Body of pancreas (tissue), 4 donors: ENCODE results near the gene SORL1.

ENCODE experiments used
- POLR2A ChIP-seq, 3 donors: fragments of 450-650 bp; IDR thresholded peaks; one replicate each; pipeline ENCODE4 v1.6.1; 2016; ENCODE audit warnings: antibody characterized with exemption in 3 of 3, mild to moderate bottlenecking in 2 of 3
- TF ChIP-seq, protein P1 (sequence below), 7 experiments: fragments of 450-650 bp in 4 of 7; fragments of 200-600 bp in 3 of 7; sonication (generic) in 3 of 7; IDR thresholded peaks; one replicate each; pipeline ENCODE4 v1.5.1; 2016 to 2019; ENCODE audit warnings: antibody characterized with exemption in 7 of 7

- TF ChIP-seq, protein P1, sequence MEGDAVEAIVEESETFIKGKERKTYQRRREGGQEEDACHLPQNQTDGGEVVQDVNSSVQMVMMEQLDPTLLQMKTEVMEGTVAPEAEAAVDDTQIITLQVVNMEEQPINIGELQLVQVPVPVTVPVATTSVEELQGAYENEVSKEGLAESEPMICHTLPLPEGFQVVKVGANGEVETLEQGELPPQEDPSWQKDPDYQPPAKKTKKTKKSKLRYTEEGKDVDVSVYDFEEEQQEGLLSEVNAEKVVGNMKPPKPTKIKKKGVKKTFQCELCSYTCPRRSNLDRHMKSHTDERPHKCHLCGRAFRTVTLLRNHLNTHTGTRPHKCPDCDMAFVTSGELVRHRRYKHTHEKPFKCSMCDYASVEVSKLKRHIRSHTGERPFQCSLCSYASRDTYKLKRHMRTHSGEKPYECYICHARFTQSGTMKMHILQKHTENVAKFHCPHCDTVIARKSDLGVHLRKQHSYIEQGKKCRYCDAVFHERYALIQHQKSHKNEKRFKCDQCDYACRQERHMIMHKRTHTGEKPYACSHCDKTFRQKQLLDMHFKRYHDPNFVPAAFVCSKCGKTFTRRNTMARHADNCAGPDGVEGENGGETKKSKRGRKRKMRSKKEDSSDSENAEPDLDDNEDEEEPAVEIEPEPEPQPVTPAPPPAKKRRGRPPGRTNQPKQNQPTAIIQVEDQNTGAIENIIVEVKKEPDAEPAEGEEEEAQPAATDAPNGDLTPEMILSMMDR (IDR thresholded peaks at IDR 0.05): no peak
- no peak for TF ChIP-seq POLR2A (IDR thresholded peaks at IDR 0.05)
Observed at GRCh38 chr11:121654259-121654842, 202.2 kb downstream of the SORL1 start.
